GDM1 (cell line): ENCODE results near the gene TCF7L2.

Experiments used
- DNase-seq: peaks from one replicate; lab custom pipeline; 2025; lab: John Stamatoyannopoulos, UW

Gene TCF7L2

DNA sequence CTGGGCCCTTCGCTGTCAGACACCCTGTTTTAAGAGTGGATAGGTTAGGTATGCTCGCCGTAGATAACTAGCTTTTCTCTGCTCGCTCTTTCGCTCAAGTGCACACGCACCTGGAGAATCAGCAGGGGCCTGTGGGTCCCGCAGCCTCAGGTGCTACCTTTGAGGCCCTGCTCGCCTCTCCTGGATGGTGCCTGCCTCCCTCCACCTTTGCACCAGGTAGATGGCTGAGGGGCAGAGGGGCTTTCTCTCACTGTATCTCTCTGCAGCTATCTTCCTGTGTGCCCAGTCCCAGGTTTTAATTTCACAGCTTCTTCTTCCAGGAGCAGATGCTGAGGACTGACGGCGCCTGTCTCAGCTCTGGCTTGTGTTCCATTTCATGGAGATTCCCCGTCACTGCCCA, 227.9 kb downstream of the TCF7L2 start:
- DNase-seq, result no peak

DNA sequence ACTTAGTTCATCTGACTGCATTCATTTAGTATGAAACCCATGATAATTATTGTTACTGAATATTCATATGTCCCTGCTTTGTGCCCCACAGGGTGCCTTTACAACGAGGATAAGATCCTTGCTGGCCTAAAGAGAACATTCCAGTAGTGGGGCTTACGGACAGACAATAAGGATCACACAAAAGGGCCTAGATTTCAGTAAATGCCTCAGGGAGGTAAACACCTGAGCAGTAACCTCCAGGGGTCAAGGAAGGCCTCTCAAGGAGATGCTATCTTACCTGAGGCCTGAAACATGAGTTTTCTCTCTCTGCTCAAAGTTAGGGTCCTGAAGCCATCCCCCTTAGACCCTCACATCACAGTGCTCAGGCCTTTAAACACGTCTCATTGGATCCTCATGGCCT, 228.7 kb downstream of the TCF7L2 start:
- DNase-seq, result no peak

DNA sequence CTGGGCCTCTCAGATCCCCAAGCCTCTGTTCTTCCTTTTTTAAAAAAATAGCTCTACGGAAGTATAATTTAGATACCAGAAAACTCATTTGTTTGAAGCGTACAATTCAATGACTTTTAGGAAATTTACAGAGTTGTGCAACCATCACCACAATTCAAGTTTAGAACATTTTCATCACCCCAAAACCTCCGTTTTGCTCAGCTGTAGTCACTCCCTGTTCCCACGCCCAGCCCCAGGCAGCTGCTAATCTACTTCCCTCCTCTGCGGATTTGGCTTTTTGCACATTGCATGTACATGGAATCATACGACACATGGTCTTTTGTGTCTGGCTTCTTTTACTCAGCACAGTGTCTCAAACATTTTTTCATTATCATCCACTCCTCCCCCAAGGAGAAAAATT, 229.2 kb downstream of the TCF7L2 start:
- no peak for DNase-seq

DNA sequence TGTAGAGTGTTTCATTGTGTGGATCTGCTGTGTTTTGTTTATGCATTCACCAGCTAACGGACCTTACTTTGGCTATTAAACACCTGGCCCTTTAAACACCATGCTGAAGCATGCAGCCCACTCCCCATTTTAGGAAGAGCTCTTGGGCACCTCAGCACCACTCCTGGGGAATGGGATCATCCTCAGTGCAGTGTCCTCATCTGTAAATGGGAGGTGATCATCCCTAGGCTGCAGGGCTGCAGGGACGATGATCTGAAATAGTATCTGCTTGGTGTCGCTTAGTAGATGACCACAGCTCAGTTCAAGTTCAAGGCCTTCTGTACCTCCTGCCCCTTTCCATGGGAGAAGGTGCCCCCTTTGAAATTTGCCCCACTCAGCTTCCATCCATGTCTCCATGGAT, 229.9 kb downstream of the TCF7L2 start:
- no peak for DNase-seq

DNA sequence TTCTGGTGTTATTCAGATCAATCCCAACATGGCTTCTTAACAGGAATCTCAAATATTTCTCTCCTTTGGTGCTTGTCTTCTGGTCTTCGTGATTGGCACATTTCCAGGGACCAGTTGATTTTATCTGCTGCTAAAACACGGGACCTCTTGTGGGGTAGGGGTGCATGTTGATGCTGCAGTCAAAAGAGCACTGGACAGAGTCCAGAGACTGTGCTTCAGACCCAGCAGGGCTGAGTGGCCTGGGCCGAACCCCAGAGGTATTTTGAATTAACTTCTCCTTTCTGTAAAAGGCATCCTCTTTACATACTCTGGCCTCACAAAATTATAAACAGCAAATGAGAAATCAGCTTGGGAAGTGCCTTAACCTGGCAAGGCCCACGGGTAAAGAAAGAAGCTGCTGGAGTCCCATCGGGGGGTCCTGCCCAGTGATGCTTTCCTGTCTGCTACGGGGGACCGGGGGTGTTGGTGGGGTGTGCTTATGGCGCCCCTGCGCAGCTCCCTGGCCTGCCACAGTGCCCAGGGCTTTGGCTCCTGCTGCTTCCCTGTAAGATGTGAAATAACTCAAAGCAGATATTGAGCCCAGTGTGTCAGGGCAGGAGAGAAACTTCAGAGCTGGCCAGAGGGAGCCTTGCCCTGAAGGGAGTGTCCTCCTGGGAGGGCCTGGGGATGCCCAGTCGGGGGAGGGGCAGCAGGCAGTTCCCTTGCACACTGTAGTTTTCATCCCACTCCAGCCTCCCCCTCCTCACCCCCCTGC, 230.5 kb downstream of the TCF7L2 start:
- DNase-seq, result no peak

DNA sequence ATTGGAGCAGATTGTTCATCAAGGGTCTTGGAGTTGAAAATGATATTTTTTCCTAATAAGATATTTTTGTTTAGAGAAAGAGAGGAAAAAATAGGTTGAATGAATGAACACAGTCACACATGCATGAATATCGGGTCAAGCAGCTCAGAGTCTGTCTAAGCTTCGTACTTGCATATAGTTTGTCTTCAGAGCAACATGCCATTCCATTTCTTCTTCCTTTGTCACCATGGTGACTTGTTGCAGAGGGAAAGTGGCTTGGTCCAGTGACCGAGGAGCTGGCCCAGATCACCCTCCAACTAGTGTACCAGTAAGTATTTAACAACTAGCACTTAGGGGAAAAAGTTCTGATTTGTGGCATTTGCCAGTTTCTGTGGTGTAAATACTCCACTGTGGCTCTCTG, 232.1 kb downstream of the TCF7L2 start:
- no peak for DNase-seq

DNA sequence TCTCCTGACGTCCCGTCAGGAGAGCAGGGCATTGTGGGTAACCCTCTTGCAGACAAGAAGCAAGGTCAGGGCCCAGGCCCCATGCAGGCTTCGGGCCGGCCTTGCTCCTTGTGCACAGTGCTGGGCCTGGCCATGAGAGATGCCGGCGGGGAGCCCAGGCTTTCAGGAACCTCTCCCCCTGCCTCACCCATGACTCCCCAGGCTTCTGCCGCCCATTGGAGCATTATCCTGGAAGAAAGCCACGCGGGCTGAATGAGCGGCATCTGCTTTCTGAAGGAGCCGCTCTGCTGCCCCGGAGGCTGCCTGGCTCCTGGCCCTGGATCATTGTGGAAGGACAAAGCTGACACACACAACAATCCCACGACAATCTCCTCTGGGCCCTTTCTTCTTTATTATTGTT, 233.5 kb downstream of the TCF7L2 start:
- no peak for DNase-seq

DNA sequence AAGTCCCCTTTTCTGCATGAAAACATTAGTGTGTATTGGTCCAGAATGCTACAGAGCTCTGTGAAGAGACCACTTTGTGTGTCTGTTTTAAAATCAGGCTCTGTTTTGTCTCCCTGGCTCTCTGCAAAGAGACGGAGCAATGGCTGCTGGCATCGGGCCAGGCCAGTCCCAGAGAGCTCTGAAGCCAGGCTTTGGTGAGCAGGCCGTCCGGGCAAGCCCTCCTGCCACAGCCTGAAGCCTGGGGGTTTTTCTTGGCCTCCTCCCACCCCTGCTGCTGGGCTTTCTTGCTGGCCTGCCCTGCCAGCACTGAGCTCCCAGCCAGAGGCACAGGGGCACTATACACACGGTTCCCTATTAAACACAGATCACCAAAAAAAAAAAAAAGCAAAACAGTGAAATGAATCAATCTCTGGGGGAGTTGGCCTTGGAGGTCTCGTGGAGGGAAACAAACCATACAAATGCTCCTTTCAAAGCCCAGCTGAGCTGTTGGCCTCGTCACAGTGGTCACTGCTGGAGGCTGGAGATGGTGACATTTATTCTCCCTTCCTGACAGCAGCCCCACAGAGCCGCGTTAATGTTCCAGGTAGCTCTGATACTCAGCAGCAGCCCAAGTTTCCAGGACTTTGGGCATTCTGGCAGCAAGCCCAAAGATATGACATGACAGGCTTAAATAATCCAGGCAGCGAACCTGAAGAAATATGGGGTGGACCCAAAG, 237.2 kb downstream of the TCF7L2 start:
- DNase-seq, result no peak

DNA sequence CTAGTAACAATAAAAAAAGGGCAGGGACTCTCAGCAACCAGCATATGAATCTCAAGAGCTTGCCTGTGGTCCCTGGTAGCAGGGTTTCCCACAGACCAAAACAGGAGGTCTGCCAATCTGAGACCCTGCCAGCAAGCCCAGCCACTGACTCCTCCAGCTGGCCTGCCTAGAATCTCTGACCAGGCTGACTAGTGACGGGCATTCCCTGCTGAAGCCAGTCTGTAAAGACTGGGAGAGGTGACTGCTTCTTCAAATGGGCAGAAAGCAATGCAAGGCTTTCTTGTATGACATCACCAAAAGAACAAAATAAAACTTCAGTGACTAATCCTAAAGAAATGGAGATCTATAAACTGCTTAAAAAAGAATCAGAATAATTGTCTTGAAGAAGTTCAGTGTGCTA, 249.4 kb downstream of the TCF7L2 start:
- no peak for DNase-seq

DNA sequence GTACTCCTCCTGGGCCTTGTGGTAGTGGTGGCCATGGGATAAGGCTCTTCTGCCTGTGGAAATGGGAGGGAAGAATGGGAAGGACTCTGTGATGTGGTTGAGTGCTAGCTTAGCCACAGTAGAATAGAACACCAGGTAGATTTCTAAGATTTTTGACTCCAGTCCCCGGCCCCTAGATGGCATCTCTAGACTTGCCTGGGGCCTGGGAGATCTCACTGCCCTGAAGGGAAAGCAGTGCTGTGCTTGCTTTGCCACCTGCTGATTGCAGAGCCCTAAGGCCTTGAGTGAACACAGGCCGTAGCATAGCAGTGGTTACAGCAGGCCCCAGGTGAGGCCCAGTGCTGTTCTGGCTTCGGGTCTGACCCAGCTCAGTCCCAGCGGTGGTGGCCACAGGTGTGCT, 252.0 kb downstream of the TCF7L2 start:
- DNase-seq, result no peak

DNA sequence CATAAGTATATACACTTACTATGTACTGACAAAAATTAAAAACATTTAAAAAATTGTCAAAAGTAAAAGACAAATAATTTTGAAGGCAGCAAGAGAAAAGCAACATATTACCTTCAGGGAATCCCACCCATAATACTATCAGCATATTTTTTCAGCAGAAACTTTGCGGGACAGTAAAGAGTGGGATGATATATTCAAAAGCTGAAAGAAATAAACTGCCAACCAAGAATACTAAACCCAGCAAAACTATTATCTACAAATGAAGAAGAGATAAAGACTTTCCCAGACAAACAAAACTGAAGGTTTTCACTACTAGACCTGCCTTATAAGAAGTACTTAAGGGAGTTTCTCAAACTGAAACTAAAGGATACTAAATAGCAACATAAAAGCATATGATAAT, 257.9 kb downstream of the TCF7L2 start:
- no peak for DNase-seq

DNA sequence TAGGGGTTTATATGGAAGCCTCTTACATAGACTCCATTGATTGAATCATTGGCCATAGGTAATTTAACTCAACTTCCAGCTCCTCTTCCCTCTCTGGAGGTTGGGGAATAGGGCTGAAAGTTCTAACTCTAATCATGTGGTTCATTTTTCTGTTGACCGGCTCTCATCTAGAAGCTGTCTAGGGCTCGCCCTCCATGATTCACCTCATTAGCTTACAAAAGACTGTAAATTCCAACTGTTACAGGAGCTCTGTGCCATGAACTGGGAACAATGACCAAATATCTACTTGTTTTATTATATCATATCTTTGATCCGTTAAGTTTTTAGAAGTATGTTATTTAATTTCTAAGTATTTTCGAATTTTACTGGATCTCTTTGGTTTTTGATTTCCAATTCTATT, 263.0 kb downstream of the TCF7L2 start:
- no peak for DNase-seq

DNA sequence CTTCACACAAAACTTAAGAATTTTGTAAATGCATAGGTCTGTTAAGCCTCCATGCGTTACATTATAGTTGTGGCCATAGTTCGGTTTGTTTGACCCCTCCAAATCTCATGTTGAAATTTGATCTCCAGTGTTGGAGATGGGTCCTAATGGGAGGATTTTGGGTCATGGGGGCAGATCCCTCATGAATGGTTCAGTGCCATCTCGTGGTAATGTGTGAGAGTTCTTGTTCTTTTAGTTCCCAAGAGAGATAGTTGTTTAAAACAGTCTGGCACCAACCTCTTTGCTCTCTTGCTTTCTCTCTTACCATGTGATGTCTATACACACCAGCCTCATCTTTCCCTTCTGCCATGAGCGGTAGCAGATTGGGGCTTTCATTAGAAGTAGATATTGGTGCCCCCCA, 264.3 kb downstream of the TCF7L2 start:
- DNase-seq, result no peak

DNA sequence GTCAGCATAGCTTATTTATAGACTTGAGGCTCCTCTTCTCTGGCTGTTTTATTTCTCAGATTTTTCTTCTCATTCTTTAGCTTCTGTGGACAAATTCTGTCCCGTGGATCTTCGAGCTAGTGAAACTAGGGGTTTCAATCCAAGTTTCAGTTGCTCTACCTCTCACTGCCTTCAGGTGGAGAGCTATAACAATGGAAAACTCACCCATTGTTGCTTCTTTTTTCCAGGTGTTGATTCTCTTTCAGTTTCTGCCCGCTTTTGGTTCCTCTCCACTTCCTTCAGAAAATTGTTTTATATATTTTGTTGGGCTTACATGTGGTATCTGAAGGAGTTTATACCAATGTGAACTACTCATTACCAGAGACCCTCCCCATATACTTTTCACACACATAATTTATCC, 266.1 kb downstream of the TCF7L2 start:
- DNase-seq, result no peak
